NCI-H2171 (cell line): Measurements from ENCODE around the gene FCHSD2.
"Not testable (repeated sequence)": the region's sequence is repeated elsewhere in the genome, so short reads cannot be mapped to it uniquely, and the experiment has no call there.

ENCODE experiments used
- DNase-seq: peaks from one replicate; lab custom pipeline; 2025; lab: John Stamatoyannopoulos, UW

Gene FCHSD2

GRCh38 chr11:72869831-72870230 lies 272.3 kb downstream of the FCHSD2 start:
- no peak for DNase-seq

- no peak for DNase-seq
Measured at GRCh38 chr11:72867970-72868369, 274.1 kb downstream of the FCHSD2 start.

- no peak for DNase-seq
Measured at GRCh38 chr11:72864702-72865655, 277.1 kb downstream of the FCHSD2 start.

GRCh38 chr11:72863916-72864315 lies 278.2 kb downstream of the FCHSD2 start:
- DNase-seq, result no peak

- DNase-seq, result no peak
Measured at GRCh38 chr11:72863091-72863490, 279.0 kb downstream of the FCHSD2 start.

- DNase-seq, result no peak
Measured at GRCh38 chr11:72860592-72860991, 281.5 kb downstream of the FCHSD2 start.

GRCh38 chr11:72860010-72860409 lies 282.1 kb downstream of the FCHSD2 start:
- no peak for DNase-seq

GRCh38 chr11:72859126-72859525 lies 283.0 kb downstream of the FCHSD2 start:
- DNase-seq, result no peak

GRCh38 chr11:72858267-72858666 lies 283.9 kb downstream of the FCHSD2 start:
- not testable (repeated sequence) for DNase-seq

- no peak for DNase-seq
Measured at GRCh38 chr11:72856551-72857345, 285.4 kb downstream of the FCHSD2 start.

- DNase-seq, result no peak
Measured at GRCh38 chr11:72856065-72856464, 286.1 kb downstream of the FCHSD2 start.

GRCh38 chr11:72851726-72852125 lies 290.4 kb downstream of the FCHSD2 start:
- DNase-seq, result no peak

GRCh38 chr11:72850832-72851231 lies 291.3 kb downstream of the FCHSD2 start:
- no peak for DNase-seq

GRCh38 chr11:72848846-72849466 lies 293.2 kb downstream of the FCHSD2 start:
- DNase-seq, result no peak

GRCh38 chr11:72844356-72844755 lies 297.8 kb downstream of the FCHSD2 start:
- DNase-seq, result no peak

GRCh38 chr11:72842653-72843330 lies 299.3 kb downstream of the FCHSD2 start:
- no peak for DNase-seq

- no peak for DNase-seq
Measured at GRCh38 chr11:72842126-72842525, 300.0 kb downstream of the FCHSD2 start.

GRCh38 chr11:72841397-72841796 lies 300.7 kb downstream of the FCHSD2 start:
- no peak for DNase-seq

- DNase-seq, result no peak
Measured at GRCh38 chr11:72840780-72841179, 301.3 kb downstream of the FCHSD2 start.

GRCh38 chr11:72838691-72839305 lies 303.3 kb downstream of the FCHSD2 start:
- no peak for DNase-seq

GRCh38 chr11:72836111-72836510 lies 306.0 kb downstream of the FCHSD2 start:
- DNase-seq, result no peak
